NCI-H526 (cell line): ENCODE data around the gene DNHD1.

Source experiments
- DNase-seq, 2 experiments: peaks; one replicate each; lab custom pipeline; 2025; lab: John Stamatoyannopoulos, UW

The DNHD1 gene

DNA sequence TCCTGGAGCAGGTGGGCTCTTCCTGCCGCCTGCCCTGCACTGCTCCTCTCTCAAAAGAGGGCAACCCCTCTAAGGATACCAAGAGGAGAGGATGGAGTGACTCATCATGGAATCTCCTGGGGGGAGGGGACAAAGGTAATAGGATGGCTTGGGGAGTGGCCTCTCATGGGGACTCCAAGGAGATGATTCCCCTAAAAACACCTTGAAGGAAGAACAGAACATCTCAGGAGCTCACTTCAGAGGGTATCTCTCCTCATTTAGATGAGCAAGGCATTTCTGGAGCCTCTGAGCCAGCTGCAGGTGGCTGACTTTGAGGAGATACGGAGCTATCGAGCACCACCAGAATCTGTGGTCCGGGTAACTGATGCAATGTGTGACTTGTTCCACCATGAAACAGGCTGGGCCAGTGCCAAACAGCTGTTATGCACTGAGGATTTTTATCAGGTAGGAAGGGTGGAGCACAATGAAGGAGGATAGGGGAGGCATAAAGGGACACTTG is 66.1 kb downstream of the DNHD1 start:
- no peak for DNase-seq

DNA sequence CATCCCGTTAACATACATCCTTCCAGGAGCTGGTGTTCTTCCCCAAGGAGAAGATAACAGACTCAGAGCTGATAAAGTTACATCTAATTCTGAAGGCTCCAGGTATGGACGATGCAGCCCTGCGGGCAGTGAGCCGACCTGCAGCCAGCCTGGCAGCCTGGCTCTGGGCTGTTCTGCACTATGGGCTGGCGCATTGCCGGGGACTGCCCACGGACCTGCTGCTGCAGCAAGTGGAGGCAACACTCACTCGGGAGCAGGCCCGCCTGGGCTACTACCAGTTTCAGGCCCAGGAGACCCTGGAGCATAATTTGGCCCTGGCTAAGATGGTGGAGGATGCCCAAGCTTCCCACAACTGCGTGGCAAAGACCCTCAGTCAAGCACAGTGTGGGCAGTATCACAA is 66.6 kb downstream of the DNHD1 start:
- DNase-seq: no peak

DNA sequence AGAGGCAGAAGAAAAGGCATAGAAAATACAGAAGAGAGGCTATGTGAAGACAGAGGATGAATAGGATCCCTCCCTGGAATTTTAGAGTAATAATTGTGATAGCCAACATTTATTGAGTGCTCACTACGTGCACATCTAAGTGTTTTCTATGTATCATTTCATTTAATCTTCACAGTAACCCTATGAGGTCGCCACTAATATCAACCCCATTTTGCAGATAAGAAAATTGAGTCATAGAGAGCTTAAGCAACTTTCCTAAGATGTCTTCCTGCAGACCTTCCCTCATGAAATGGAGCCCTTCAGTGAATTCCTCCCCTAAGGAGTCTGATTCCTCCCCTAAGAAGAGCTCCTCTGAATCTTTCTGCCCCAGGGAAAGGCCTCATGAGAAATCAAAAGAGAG is 68.2 kb downstream of the DNHD1 start:
- no peak for DNase-seq

DNA sequence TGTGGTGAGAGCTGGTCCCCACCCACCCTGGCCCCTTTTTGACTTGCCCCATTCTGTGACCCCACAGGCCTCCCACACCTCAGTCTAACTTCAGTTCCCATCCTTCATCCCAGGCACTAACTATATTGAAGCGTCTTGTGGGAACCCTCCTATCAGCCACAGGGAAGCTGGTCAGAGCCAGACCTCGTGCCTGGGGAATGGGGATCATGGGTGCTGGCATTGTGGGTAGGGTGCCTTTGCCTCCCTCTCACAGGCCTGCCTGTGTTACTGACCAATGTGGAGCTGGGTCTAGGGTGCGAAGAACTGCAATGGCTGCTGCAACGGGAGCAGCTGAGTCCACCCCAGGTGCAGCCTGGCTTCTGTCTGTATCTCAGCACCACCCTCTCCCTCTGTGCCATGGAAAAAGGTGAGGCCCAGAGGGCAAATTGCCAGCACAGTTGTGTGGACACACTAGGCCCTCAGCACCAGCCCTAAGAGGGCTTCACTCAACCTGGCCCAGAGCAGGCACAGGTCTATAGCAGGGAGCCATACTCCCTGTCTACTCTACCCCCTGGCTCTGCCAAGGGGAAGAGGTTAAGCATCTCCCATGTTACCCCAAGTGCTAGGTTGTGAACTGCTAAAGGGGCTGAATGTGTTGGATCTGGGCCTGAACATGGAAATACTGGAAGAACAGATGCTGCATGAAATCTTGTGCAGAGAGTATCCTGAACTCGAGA is 69.1 kb downstream of the DNHD1 start:
- DNase-seq: no peak

DNA sequence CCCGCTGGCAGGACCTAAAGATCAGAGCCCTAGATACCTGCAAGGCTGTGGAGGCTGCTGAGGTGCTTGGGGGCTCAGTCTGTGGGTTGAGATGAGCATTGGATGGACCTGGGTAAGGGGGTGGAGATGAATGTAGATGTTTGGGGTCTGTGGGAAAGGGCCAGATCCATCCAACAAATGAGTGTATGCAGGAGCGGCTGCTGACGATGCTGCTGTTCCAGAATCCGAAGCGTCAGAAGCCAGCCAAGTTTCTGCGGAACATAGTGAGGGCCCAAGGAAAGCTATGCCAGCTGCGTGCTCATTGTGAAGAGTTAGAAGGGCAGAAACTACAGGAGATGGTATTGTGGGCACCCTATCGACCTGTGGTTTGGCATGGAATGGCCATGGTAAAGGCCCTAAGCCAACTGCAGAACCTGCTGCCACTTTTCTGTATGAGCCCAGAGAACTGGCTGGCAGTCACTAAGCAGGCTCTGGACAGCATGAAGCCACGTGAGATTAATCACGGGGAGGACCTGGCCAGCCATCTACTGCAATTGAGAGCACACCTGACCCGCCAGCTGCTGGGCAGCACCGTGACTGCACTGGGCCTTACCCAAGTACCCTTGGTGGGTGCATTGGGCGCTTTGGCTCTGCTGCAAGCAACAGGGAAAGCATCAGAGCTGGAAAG is 69.8 kb downstream of the DNHD1 start:
- DNase-seq: no peak

DNA sequence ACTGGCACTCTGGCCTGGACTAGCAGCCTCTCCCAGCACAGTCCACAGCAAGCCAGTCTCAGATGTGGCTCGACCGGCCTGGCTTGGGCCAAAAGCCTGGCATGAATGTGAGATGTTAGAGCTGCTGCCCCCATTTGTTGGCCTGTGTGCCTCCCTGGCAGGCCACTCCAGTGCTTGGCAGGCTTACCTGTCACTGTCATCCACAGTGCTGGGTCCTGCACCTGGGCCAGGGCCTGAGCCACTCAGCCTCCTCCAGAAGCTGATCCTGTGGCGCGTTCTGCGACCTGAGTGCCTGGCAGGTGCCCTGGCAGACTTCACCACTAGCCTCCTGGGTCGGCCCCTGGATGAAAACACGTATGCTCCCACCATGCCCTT is 70.3 kb downstream of the DNHD1 start:
- no peak for DNase-seq

DNA sequence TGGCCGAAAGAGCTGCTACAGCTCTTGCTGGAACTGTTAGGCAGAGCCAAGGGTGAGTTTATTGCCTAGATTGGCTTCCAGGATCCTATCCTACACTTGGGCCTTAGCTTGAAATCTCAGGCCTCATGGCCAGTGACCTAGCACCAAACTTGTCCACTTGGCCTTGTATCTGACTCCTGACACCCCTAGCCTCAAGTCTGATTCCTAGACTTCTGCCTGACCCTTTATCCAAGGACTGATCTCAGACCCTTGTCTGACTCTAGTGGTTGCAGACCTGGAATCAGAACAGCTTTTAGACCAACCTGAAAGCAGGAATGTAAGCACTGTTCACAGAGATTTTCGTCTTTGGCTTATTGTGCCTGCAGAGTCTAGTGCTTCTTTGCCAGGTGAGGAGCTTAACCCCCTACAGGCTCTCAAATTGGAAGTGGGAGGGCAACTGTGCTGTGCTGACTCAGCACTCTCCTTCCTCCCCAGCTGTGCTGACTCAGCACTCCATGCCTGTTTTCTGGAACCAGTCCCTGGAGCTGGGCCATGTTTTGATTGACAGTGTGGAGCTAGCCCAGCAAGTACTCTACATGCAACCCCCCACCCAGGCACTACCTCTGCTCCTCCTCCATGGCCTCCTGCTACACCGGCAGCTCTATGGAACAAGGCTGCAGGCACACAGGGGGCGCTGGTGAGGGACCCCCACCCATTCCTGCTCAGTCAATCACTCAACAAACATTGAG is 71.3 kb downstream of the DNHD1 start:
- DNase-seq: no peak

DNA sequence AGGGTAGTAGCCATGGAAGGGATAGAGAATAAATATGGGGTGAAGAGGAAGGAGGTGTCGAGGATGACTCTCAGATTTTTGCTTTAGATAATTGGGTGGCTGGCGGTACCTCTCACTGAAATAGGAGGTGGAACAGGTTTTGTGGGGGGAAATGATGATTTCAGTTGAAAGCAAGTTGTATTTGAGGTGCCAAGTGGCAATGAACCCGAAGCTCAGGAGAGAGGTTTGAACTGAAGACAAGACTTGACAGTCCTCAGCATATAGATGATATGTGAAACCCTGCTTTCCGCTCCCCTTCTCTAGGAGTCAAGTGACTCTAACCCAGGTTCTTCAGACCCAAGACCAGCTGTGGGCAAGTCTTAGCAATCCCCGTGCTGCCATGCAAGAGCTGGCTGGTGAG is 72.6 kb downstream of the DNHD1 start:
- DNase-seq: no peak

DNA sequence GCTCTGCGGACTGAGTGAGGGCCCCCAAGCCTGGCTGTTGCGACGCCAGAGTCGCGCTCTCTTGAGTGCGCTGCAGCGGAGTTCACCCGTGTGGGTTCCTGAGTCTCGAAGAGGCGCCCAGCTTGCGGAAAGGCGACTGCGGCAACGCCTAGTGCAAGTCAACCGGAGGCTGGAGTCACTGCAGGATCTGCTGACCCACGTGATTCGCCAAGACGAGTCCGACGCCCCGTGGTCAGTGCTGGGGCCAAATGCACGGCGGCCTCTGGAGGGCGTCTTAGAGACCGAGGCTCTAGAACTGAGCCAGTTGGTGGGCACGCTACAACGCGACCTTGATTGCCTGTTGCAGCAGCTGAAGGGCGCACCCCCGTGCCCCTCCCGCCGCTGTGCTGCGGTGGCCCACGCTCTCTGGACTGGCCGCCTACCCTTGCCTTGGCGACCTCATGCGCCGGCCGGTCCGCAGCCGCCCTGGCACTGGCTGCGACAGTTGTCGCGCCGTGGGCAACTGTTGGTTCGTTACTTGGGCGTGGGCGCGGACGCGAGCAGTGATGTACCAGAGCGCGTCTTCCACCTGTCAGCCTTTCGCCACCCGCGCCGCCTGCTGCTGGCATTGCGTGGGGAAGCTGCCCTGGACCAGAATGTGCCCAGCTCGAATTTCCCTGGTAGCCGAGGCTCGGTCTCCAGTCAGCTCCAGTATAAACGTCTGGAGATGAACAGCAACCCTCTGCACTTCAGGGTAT is 73.8 kb downstream of the DNHD1 start:
- no peak for DNase-seq

DNA sequence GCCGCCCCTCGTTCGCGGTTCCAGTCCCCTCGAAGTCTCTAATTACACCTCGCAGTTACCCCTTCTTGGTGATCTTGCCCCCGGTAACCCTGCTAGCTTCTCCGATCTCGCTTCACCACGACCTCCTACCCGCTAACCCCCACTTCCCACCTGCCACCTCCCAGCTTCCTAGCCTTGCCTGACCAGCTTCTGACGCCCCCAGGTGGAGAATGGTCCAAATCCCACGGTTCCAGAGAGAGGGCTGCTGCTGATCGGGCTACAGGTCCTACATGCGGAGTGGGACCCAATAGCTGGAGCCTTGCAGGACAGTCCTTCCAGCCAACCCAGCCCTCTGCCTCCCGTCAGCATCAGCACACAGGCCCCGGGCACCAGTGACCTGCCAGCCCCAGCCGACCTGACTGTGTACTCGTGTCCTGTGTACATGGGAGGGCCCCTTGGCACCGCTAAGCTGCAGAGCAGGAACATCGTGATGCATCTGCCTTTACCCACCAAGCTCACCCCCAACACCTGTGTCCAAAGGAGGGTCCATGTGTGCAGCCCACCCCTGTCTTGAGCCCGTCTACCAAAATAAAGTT is 74.4 kb downstream of the DNHD1 start:
- no peak for DNase-seq

DNA sequence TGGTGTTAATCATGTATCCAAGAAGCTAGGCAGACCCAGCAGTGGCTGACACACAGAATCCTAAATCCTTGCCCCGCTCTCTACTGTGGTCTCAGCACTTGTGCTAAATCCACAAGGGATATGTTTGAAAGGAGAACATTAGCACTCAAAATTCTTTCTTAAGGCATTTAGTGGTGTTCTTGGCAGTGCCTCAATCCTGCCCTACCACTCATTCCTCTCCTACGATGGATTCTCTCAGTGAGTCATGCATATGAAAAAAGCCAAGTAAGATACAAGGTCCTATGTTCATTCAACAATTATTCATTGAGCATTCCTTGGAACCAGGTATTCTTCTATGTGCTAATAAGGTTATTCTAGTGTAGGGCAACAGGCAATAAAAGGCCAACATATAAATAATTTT is 75.1 kb downstream of the DNHD1 start:
- no peak for DNase-seq

DNA sequence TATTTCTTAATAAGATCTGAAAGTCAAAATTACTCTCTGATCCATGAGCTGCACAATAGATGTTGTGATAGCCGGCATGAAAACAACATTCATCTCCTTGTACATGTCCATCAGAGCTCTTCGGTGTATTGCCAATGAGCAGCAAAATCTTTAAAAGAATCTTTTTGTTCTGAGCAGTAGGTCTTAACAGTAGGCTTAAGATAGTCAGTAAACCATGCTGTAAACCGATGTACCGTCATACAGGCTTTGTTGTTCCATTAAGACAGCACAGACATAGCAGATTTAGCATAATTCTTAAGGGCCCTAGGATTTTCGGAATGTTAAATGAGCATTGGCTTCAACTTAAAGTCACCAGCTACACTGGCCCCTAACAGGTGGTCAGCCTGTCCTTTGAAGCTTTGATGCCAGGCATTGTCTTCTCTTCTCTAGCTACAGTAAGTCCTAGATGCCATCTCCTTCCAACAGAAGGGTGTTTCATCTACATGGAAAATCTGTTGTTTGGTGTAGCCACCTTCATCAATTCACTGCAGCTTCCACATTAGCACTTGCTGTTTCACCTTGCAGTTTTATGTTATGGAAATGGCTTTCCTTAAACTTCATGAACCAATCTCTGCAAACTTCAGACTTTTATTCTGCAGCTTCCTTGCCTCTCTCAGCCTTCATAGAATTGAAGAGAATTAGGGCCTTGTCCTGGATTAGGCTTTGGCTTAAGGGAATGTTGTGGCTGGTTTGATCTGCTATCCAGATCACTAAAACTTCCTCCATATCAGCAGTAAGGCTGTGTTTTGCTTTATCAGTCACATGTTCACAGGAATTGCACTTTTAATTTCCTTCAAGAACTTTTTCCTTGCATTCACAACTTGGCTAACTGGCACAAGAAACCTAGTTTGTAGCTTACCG is 78.0 kb downstream of the DNHD1 start:
- no peak for DNase-seq

DNA sequence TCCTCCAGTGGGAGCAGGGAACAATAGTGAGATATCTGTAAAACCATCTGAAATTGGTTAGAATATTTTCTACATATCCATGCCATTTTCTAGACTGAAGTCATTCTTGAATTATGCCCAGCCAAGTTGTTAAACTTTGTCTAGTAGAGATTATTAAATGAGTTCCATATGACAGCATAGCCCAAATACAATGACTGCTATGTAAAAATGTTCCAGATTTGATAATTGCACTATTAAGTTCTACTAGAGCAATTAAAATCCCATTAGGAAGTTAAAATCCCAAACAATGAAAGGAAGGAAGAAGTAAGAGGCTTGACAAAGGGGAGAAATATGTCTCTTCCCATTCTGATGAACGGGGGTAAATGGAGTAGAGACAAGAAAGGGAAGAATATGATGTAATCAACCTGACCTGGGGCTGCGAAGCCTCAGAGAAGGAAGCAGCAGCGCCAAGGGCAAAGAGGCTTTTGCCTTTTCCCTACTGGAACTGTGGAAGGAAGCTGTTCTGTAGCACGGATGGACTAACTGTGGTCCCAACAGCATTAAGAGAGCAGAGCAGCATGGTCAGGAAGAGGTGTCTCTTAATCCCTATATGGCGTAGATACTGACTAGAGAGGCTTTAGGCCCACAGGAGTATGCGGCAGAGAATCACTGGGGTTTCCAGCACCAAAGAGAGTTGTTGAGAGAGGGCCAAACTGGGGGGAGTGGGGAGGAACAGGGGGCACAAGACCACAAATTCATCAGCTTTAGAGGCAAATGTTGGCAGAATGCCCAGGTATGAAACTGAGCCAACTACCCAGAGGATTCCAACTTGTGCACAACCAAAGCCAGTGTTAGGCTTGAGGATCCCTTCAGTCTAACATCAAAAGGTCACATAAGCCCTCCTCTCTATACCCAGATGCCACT is 79.6 kb downstream of the DNHD1 start:
- no peak for DNase-seq

DNA sequence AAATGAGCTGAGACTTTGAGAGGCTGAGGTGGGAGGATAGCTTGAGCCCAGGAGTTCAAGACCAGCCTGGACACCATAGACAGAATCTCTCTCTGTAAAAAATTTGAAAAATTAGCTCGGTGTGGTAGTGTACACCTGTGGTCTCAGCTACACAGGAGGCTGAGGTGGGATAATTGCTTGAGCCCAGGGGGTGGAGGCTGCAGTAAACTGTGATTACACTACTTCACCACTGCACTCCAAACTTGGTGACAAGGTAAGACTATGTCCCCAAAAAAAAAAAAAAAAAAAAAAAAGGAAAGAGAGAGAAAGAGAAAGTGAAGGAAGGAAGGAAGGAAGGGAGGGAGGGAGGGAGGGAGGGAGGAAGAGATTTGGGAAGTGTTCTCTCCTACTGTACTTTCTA is 81.1 kb downstream of the DNHD1 start:
- no peak for DNase-seq

DNA sequence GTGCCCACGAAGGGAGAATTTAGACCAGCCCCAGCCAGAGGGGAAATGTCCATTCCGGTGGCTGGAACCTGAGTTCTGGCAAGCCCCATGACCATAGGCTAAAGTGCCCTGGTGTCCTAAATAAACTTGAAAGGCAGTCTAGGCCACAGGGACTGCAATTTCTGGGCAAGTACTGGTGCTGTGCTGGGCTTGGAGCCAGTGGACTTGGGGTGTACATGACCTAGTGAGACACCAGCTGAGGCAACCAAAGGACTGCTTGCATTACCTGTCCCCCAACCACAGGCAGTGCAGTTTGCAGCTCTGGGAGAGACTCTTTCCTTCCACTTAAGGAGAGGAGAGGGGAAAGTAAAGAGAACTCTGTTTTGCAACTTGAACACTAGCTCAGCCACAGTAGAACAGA is 82.6 kb downstream of the DNHD1 start:
- DNase-seq: no peak

DNA sequence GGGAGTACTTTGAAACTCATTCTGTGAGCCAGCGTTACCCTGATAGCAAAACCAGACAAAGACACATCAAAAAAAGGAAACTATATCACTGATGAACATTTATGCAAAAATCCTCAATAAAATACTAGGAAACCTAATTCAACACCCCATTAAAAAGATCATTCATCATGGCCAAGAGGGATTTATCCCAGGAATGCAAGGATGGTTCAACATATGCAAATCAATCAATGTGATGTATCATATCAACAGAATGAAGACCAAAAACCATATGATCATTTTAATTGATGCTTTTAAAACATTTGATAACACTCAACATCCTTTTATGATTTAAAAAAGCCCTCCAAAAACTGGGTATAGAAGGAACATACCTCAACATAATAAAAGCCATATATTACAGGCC is 86.5 kb downstream of the DNHD1 start:
- DNase-seq: no peak

DNA sequence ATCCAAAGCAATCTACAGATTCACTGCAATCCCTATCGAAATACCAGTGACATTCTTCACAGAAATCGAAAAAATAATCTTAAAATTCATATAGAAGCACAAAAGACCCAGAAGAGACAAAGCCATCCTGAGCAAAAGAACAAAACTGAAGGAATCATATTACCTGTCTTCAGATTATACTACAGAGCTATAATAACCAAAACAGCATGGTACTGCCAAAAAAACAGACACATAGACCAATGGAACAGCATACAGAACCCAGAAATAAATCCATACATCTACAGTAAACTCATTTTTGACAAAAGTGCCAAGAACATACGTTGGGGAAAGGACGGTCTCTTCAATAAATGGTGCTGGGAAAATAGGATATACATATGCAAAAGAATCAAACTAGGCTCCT is 87.4 kb downstream of the DNHD1 start:
- DNase-seq: no peak

DNA sequence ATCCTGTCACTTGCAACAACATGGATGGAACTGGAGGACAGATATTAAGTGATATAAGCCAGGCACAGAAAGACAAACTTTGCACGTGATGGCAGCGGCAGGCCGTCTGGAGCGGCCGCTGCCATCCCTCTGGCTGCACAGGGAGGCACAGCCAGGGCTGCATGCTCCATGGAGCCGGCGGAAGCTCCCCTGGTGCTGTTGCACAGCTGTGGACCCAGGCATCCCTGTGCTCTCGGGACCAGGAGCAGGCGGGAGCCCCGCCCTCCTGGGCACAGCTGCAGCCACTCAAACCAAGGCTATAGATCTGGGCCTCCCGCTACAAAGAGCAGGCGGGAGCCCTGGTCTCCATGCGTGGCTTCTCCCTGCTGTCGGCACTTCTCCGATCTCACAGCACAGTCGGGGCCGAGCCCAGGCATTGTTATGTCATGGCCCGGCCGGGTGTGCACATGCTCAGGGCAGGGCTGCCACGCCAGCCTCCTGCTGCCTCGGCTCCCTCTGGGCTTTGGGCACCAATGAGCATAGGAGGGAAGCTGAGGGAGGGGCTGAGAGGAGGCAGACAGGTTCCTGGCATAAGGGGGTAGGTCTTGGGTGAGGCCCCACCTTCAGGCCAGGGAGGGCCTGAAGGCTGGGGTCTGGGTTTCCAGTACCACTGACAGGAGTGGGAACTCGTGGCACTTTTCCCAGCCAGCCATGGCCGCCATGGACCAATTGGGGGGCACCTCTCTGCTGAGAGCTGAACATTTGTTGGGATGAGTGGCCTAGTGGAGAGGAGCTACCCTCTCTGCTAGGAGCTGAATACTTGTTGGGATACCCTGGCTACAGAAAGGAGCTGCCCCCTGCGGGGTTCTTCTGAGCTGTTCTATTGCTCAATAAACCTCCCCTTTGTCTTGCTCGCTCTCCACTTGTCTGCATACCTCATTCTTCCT is 89.6 kb downstream of the DNHD1 start:
- DNase-seq: peak in 1 of 2 experiments; percentile 42
